Uterus (tissue), 2 donors: ENCODE data around the gene CNOT3.

ENCODE experiments used
- POLR2A ChIP-seq, 2 donors: fragments of 450-650 bp; IDR thresholded peaks; one replicate each; pipeline ENCODE4 v1.6.1; 2016; ENCODE audit warnings: antibody characterized with exemption in 2 of 2, mild to moderate bottlenecking in 1 of 2, moderate library complexity in 1 of 2
- TF ChIP-seq, protein P1 (sequence below), 4 experiments: fragments of 200-600 bp in 2 of 4; fragments of 450-650 bp in 2 of 4; sonication (generic) in 2 of 4; IDR thresholded peaks; one replicate each; pipeline ENCODE4 v1.5.1; 2016 to 2019; ENCODE audit warnings: antibody characterized with exemption in 4 of 4, mild to moderate bottlenecking in 2 of 4, moderate library complexity in 1 of 4

GRCh38 chr19:54160854-54161253 lies 23.3 kb downstream of the CNOT3 start:
- TF ChIP-seq, protein P1, sequence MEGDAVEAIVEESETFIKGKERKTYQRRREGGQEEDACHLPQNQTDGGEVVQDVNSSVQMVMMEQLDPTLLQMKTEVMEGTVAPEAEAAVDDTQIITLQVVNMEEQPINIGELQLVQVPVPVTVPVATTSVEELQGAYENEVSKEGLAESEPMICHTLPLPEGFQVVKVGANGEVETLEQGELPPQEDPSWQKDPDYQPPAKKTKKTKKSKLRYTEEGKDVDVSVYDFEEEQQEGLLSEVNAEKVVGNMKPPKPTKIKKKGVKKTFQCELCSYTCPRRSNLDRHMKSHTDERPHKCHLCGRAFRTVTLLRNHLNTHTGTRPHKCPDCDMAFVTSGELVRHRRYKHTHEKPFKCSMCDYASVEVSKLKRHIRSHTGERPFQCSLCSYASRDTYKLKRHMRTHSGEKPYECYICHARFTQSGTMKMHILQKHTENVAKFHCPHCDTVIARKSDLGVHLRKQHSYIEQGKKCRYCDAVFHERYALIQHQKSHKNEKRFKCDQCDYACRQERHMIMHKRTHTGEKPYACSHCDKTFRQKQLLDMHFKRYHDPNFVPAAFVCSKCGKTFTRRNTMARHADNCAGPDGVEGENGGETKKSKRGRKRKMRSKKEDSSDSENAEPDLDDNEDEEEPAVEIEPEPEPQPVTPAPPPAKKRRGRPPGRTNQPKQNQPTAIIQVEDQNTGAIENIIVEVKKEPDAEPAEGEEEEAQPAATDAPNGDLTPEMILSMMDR (IDR thresholded peaks at IDR 0.05) = no peak
- TF ChIP-seq POLR2A (IDR thresholded peaks at IDR 0.05) = no peak
